Measurements from ENCODE around the gene RAD51D.
"Not testable (repeated sequence)": the region's sequence is repeated elsewhere in the genome, so short reads cannot be mapped to it uniquely, and the experiment has no call there.

RAD51D gene

DNA sequence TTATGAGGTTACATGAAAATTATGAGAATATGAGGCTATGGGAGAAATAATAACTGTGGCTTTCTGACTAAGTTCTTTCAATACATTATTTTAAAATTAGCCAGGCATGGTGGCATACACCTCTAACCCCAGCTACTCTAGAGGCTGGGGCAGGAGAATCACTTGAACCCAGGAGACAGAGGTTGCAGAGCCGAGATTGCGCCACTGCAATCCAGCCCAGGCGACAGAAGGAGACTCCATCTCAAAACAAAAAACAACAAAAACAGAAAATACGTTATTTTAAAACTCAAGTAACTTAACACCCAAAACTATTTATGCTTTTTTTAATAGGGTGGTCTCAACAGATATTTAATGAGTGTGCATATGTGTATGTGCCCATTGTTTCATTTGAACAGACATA lies 53.8 kb downstream of the RAD51D start:
- no peak for DNase-seq (ENCODE audit: low spot score)

DNA sequence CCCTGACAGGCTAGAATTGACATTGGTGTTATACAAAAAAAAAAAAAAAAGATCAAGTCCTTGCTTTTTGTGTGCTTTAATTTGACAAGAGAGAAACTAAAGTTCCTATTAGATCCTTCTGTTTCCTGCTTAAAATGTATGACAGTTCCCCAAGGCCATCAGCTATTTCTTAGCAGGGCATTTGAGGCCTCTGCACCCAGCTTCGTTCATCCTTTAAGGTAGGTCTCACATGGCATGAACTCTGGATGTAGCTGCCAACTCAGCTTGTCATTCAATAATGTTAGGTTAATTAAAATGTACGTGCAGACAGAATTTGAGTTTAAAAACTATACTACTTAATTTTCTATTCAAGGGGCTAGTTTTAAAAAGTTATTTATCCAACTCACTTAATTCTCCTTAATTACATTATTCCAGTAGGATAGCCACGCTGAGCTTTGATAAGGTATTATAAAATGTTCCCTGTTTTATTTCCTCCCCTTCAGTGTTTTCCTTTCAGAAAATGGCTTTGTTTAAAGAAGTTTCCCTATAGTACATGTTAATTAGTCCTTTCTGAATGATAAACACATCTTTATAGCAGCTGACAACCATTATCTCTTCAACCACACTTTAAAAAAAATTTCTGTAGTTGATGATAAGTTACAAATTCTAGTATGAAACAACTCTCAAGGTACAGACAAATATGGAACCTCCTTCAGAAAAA lies 55.0 kb downstream of the RAD51D start:
- DNase-seq (ENCODE audit: low spot score): no peak

DNA sequence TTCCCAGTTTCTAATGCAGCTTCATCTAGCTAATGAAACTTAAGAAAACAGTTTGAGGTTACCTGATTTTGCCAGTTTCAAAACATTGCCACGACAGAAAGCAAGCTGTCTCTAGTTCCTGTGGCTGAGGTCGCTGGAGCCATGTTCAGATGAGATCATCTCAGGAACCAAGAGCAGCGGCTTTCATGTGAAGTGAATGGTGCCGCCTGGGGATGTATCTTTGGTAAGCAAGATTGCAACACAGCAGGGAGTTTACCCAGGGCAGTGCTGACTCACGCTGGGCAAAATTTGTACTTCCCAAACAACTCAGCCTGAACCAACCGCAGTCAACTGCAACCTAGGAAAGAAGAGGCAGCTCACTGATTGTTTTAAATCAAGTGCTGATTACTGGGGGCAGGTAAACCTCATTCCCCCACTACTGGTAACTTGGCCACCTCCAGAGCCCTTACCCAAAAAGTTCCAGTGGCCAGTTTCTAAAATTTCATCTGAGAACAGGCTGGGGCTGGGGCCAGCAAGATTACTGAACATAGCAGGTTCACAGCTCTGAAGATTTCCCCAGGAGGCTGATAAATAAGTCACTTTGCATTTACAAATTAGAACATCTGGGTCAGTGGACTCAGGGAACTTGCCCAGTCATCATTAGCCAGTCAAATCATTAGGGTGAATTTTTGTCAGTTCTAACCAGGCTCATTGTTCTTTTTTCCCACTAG lies 56.0 kb downstream of the RAD51D start, which contains the start of gene RFFL:
TSS of gene RFFL (minus strand) at position 194 of the 710 bp plus-strand sequence. CDS start 37,154 bp downstream, outside the sequence.
- peak; percentile 93 for DNase-seq (ENCODE audit: low spot score)

DNA sequence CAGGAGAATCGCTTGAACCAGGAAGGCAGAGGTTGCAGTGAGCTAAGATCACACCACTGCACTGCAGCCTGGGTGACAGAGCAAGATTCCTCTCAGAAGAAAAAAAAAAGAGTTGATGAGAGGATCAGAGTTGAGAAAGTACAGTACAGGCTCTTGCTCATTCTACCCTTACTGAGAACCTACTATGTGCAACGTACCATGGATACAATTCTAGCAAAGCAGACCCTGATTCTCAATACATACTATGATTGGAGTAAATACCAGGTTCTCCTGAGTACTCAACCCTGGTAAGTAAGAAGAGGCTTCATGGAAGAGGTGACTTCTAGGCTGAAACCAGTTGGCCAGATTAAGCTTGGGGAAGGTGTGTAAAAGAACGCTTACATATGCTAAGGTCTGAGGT lies 57.4 kb downstream of the RAD51D start:
- DNase-seq (ENCODE audit: low spot score): no peak

DNA sequence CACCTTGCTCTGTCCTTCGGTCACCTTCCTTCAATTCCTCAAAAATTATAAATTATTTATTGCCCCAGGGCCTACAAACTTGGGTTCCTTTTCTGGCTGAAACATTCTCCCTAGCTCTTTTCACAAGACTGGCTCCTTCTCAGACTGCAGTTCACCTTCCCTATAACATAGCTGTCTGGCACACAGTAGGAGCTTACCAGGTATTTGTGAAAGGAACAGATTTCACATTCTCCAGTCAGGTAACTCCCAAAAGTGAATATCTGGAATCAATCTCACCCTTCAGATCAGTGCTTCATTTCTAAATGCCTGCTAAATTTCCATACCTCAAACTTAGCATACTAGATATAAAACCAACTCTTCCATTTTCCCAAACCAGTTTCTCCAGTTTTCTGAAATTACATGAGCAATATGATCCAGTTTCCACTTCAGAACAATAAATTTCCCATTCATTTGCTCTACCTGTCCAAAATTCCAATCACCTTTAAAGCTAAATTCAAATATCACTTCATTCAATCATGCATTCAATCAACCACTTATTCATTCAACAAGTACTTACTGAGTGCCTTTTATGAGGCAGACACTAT lies 62.2 kb downstream of the RAD51D start:
- DNase-seq (ENCODE audit: low spot score): no peak

DNA sequence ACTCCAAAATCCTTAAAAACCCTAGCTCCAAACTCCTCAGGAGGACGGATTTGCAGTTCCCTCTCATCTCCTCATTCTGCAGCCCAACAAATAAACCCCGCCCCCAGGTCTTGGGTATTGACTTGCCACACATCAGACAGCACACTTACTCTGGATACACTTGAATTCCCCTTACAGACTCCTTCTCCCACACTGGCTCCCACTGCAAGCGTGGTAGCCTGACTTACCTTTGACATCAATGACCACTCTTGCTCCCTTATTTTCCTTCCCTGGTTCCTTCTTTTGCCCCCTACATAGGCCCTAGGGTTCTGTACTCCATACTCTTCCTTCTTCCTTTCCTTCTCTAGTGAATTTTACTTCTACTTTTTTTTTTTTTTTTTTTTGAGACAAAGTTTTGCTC lies 63.6 kb downstream of the RAD51D start:
- DNase-seq (ENCODE audit: low spot score): no peak

DNA sequence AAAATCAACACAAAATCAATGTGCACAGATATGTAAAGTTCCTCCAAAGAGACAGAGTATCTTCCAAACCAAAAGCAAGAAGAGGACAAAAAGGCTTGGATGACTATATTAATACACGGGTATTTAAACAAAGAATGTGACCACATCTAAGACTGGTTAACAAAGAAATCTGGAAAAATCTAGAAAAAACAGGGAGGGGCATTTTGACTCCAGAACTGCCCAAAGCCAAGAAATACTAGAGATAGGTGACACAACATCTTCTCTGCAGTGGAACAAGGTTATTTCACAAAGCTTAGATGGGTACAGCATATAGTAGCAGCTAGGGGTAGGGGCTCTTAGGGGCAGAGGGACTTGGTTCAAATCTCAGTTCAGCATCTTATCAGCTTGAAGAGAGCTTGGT lies 66.5 kb downstream of the RAD51D start:
- no peak for DNase-seq (ENCODE audit: low spot score)

DNA sequence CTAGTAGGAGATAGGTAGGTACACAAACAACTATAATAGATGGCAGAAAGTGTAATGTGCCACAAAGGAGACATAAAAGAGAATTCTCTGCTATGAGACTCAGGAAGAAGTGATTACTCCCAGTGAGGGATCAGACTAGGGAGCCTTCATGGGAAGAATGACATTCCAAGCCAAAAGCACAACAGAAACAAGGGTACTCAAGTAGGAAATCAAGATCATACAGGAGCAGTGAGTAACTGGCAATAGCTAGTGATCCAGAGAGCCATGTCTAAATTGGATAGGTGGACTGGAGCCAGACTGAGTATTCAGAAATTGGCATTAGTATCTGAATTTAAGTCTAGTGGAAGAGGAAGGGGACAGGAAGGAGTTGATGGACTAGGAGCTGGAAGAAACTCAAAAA lies 66.9 kb downstream of the RAD51D start:
- no peak for DNase-seq (ENCODE audit: low spot score)

DNA sequence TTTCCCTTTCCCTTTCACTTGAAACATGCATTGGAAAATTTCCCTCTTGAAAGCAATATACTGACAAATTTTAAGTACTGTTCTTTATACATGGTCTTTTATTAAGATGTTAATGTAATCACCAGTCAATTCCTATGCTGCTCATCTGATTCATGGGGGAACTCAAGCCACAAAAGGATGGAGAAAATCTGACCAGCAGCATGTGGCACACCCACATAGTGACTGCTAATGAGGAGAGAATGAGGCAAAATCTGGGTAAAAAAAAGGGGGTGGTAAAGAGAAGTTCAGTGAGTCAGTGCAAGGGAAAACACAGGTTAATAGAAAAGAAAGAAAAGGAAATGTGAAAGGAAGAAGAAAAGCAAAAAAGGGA lies 67.4 kb downstream of the RAD51D start:
- DNase-seq (ENCODE audit: low spot score): no peak

DNA sequence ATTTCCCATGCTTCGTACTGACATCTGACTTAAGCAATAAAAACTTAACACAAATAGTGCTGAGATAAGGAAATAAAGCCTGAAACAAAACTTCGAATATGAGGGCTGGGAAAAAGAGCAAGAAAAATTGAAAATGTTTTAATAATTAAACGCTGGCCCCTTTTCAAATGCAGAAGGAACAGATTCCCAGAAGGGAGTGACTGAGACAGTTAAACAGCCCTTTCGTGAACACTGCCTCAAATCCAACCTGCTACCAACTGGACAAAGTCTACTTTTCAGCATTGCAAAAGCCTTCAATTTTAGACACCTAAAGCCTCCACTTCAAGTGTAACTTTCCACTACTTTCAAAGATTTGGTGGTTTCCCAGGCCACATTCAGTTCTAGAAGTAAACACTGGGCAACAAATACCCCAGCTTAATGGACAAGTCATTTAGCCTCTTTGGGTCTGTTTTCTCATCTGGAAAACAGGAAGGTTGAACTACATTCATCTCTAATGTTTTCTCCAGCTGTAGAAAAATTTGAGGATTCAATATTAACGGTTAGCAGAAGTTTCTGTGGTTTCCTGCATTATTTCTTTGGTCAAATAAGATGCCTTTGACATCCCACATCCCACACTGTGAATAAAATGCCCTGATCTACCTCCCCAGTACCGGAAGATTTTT lies 68.0 kb downstream of the RAD51D start:
- DNase-seq (ENCODE audit: low spot score): peak; percentile 26

DNA sequence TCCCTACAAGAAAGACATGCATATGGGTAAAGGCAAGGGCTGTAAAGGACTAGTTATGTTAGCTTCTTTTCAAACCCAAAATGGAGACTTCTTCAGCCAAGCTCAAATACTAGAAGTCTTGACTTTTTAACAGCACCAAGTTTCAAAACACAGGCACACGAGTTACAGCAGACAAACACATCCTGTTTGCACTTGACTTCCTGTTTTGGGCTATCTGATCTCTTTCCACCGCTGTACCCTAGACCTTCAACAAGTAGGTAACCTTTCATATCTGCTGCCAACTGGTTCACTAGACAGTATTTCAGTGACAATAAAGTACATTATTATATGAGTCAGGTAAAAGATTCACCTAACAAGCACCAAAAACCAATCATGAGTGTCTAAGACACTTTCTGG lies 68.5 kb downstream of the RAD51D start:
- DNase-seq (ENCODE audit: low spot score): peak; percentile 85

DNA sequence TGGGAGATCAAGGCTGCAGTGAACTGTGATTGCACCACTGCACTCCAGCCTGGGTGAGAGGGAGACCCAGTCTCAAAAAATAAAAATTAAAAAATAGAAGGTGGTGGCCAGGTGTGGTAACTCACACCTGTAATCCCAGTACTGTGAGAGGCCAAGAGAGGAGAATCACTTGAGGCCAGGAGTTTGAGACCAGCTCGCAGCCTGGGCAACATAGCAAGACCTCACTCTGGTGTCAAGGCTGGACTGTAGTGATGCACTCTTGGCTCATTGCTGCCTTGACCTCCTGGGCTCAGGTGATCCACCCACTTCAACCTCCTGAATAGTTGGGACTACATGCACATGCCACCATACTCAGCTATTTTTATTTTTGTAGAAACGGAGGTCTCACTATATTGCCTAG lies 69.5 kb downstream of the RAD51D start:
- no peak for DNase-seq (ENCODE audit: low spot score)

DNA sequence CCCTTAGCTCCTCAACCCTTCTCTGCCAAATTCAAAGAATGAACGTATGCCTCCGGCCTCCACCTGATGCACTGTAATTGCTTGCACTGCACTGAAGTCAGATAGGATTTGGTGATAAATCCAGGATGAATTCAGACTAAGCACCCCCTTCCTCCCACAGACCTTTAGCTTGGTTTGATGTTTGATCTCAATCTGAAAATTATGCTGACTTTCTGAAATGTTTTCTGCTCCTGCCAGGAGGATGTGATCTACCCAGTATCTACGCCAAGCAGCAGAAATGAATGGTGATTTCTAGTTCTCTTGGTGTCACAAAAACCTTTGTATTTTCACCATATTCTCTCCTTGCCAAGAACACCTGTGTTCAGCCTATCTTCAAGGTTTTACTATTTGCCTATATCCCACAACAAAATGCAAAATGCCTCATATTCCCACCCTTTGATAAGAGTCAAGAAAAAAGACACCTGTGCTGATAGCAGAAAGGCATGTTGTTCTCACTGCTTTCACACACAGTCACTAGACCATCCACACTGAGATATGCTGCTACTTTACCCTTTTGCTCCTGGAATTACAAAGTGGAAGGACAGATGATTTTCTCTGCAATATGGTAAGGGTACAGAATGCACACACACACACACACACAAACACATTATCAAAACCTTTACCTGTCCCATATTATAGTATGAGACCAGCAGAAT lies 70.8 kb downstream of the RAD51D start:
- DNase-seq (ENCODE audit: low spot score): no peak

DNA sequence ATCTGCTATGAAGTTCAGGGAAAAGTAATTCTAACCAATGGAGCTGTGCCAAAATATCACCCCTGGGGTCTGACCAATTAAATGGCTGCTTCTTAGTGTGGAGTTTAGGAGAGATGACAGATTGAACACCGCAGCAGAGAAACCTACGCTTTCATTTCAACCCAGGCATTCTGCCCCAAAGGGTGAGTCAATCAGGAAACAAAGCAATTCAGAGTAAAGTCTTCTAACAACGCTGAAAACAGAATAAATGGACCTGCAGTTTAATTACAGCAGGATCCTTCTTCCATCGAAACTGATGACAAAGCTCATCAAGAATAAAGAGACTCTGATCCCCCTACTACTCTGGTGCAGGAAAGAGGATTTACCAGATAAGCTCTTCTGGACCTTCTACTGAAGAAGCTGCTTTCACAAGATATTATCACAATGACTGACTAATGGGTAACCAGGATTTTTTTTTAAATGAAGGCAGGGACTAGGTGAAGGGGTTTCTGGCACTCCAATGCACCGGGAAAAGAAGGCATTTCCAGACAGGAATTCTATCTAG lies 72.8 kb downstream of the RAD51D start:
- peak; percentile 93 for DNase-seq (ENCODE audit: low spot score)

DNA sequence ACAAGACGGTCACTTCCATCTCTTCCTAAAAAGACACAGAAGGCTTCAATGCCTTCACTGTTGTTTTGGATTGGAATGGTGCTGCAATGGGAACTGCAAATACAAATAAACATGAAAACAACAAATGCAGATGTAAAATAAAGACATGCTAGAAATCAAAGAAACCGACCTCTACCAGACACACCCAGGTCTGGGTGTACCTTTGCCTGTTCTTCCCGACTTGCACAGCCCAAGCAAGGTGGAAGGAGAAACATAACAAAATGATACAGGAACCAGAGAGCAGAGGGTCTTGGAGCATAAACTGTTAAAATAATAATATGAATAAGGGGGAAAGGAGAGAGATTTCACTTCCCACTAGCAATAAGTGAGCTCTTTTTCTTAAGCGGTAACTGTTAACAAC lies 73.4 kb downstream of the RAD51D start:
- no peak for DNase-seq (ENCODE audit: low spot score)

DNA sequence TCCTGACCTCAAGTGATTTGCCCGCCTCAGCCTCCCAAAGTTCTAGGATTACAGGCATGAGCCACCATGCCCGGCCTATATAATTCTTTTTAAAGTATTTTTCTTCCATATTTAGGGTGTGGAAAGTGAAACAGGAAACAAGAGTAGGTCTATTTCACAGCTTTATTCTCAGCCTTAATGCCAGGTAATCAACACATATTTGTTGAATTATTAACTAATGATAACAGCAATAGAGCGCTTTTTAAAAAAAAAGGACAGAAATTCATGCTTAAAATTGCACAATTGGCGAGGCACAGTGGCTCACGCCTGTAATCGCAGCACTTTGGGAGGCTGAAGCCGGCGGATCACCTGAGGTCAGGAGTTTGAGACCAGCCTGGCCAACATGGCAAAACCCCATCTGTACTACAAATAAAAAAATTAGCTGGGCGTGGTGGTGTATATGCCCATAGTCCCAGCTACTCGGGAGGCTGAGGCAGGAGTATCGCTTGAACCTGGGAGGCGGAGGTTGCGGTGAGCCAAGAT lies 74.1 kb downstream of the RAD51D start:
- DNase-seq (ENCODE audit: low spot score): not testable (repeated sequence)

DNA sequence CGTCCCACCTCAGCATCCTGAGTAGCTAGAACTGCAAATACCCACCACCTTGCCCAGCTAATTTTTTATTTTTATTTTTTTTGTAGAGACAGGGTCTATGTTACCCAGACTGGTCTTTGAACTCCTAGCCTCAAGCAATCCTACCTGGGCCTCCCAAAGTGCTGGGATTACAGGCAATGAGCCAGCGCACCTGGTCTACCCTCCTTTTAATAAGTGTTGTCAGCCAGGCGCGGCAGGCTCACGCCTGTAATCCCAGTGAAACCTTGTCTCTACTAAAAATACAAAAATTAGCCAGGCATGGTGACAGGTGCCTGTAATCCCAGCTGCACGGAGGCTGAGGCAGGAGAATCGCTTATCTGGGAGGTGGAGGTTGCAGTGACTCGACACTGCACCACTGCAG lies 75.5 kb downstream of the RAD51D start:
- DNase-seq (ENCODE audit: low spot score): no peak
